COLO668 (cell line): ENCODE results near the gene KRT8.

ENCODE experiments used
- DNase-seq: peaks from one replicate; lab custom pipeline; 2025; ENCODE audit not compliant: unreplicated experiment; lab: John Stamatoyannopoulos, UW

Gene KRT8

DNA sequence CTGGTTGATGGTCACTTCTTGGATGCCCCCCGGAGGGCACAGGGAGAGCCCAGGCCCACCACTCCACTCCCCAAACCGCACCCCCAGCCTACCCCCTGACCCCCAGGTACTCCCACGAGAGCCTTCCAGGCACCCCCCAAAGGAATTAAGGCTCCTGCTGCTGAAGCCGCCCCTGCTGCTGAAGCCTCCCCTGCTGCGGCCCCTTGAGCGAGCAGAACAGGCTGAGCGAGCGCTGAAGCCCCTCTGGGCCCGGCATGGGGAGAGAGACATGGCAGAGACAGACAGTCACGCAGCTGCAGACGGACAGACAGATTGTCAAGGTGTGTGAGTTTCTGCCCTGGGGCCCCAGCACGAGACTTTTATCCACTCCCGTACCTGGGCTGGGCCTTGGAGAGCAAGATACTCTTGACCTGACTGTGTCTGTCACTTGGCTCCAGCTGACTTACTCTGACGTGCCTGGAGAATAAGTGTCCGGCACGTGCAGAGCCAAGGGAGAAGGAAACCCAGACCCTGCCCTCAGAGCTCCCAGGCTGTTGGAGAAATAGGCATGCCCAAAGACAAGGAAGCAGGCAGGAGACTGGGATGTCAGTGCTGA, 56.1 kb downstream of the KRT8 start, which contains the start of gene KRT78:
Gene KRT78 (minus strand): TSS at position 334 of the 595 bp plus-strand sequence. CDS start 64 bp downstream, at position 270.
- DNase-seq = no peak

DNA sequence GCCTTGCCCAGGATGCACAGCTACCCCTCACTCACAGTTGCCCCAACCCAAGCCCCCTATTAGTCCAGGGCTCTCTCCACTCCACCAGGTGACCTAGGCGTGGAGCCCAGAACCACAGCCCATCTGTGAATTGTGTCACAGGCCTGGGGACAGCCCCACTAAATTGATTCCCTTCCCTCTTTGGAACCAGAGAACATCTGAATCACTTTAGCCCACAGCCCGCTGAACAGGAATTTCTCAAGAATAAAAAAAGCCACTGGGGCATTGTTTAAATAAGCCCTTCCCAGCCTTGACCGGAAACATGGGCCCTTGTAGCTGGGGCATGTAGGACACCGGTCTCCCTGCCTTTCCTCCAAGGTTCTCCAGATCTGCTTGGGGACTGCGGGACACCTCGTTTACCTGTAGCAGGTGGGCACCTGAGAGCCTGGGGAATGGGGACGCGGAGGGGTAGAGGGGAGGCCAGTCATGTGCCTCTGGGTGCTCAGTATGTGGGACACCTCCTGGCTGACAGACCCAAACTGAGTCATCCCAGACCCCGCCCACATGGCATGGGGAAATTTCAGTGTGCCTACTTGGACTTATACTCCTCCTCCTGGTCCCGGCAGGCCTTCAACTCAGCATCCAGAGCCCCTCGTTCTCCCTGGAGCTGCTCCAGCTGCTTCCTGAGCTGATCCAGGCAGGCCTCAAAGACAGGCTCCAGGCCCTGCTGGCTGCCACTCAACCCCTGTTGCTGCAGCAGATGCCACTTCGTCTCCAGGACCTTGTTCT, 57.4 kb downstream of the KRT8 start:
- no peak for DNase-seq
